ENCODE results near the gene NRROS. TPM values are rescaled to one million over a fixed set of nuclear protein-coding genes. Genes with fewer than 3 reads are reported as not detected.

NRROS gene
- total RNA-seq, 2 donors from 2014 or later, result 2.1 to 2.2 TPM

- Histone ChIP-seq H3K9ac (ENCODE audit: low read depth in 2 of 2, low read length in 2 of 2) (no peak overlapping the region), H3K27me3 (no peaks in the 10 kb centered on the region), H3K9me3 (no peaks in the 10 kb centered on the region), H3K4me3 (no peak overlapping the region), H3K4me1 (no peaks in the 10 kb centered on the region), H3K36me3 (no peaks in the 10 kb centered on the region), H3K27ac (no peak overlapping the region)
- no peak for TF ChIP-seq CTCF (IDR thresholded peaks at IDR 0.05)
- DNase-seq, result no peak
- intact Hi-C loops (cut with DNase I), result no loop called here
These were observed 16.7 kb downstream of the NRROS start for GRCh38 chr3:196656213-196656612.

- intact Hi-C loops (cut with DNase I), result no loop called here
- no peak for DNase-seq
These were observed 20.4 kb downstream of the NRROS start for GRCh38 chr3:196659901-196660351.

GRCh38 chr3:196660381-196661166 is 21.1 kb downstream of the NRROS start:
- Histone ChIP-seq H3K9me3 (no peaks in the 10 kb centered on the region), H3K4me1 (no peaks in the 10 kb centered on the region), H3K36me3 (no peaks in the 10 kb centered on the region), H3K9ac (ENCODE audit: low read depth in 2 of 2, low read length in 2 of 2) (no peak overlapping the region), H3K27ac (no peak overlapping the region), H3K4me3 (no peak overlapping the region), H3K27me3 (no peaks in the 10 kb centered on the region)
- TF ChIP-seq CTCF (IDR thresholded peaks at IDR 0.05), result no peak
- intact Hi-C loops (cut with DNase I), result no loop called here
- DNase-seq, result no peak

More at GRCh38 chr3:196659901-196660351, 20.4 kb downstream of the NRROS start:
- Histone ChIP-seq H3K9ac (ENCODE audit: low read depth in 2 of 2, low read length in 2 of 2) (no peak overlapping the region), H3K36me3 (no peaks in the 10 kb centered on the region), H3K27ac (no peak overlapping the region), H3K27me3 (no peaks in the 10 kb centered on the region), H3K4me1 (no peaks in the 10 kb centered on the region), H3K9me3 (no peaks in the 10 kb centered on the region), H3K4me3 (no peak overlapping the region)
- no peak for TF ChIP-seq CTCF (IDR thresholded peaks at IDR 0.05)

GRCh38 chr3:196661400-196661799 is 21.9 kb downstream of the NRROS start:
- intact Hi-C loops (cut with DNase I), result no loop called here
- Histone ChIP-seq H3K4me1 (no peaks in the 10 kb centered on the region), H3K9ac (ENCODE audit: low read depth in 2 of 2, low read length in 2 of 2) (no peak overlapping the region), H3K4me3 (no peak overlapping the region), H3K36me3 (no peaks in the 10 kb centered on the region), H3K27ac (no peak overlapping the region), H3K9me3 (no peaks in the 10 kb centered on the region), H3K27me3 (no peaks in the 10 kb centered on the region)
- no peak for DNase-seq
- no peak for TF ChIP-seq CTCF (IDR thresholded peaks at IDR 0.05)

GRCh38 chr3:196662033-196662432 is 22.5 kb downstream of the NRROS start:
- intact Hi-C loops (cut with DNase I), result no loop called here
- no peak overlapping the region for H3K9ac ChIP-seq (ENCODE audit: low read depth in 2 of 2, low read length in 2 of 2)
- H3K36me3 ChIP-seq, result no peaks in the 10 kb centered on the region
- H3K9me3 ChIP-seq, result no peaks in the 10 kb centered on the region
- no peaks in the 10 kb centered on the region for H3K27me3 ChIP-seq
- H3K4me1 ChIP-seq, result no peaks in the 10 kb centered on the region
- TF ChIP-seq CTCF (IDR thresholded peaks at IDR 0.05), result no peak
- H3K27ac ChIP-seq, result no peak overlapping the region
- H3K4me3 ChIP-seq, result no peak overlapping the region
- DNase-seq, result no peak

Measured in colonic mucosa (tissue), 4 donors.